AG04450 (cell line): ENCODE data around the gene GPATCH11. TPM values are rescaled to one million over a fixed set of nuclear protein-coding genes. Genes with fewer than 3 reads are reported as not detected.

Experiments
- CTCF ChIA-PET: fragments of 300-600, 350-600 bp; formaldehyde crosslinking; extraction: SDS; loops from one replicate; lab custom pipeline; 2022; ENCODE audit warnings: antibody characterized with exemption, inconsistent platforms; lab: Charles Lee
- POLR2A ChIA-PET: fragments of 350-600 bp; formaldehyde crosslinking; extraction: SDS; loops from one replicate; lab custom pipeline; 2021; ENCODE audit warnings: antibody characterized with exemption, inconsistent platforms; lab: Yijun Ruan, JAX
- DNase-seq: peaks from one replicate; pipeline ENCODE4 v3.0.0-alpha.2; 2011; ENCODE audit warnings: low read depth, low spot score
- H3K27ac ChIP-seq: one replicate; pipeline ENCODE4 v1.5.1; 2012; ENCODE audit warnings: low read depth, low read length, control low read depth
- H3K27me3 ChIP-seq: one replicate; pipeline ENCODE4 v1.6.0; 2012; ENCODE audit warnings: low read length; ENCODE audit not compliant: control insufficient read depth, insufficient read depth
- H3K4me3 ChIP-seq: 2 replicates; pipeline ENCODE4 v1.5.1; 2011; ENCODE audit warnings: mild to moderate bottlenecking, low read depth, low read length, control low read depth
- H3K9me3 ChIP-seq: 2 replicates; pipeline ENCODE4 v1.5.1; 2012; ENCODE audit warnings: low read length; ENCODE audit not compliant: control insufficient read depth, insufficient read depth
- polyA plus RNA-seq: library from polyadenylated mRNA; depleted of rRNA; stranded (reverse); fragments of >200 nt; gene quantifications from 2 replicates; pipeline ENCODE4 v1.2.3, GENCODE V29; 2011
- TF ChIP-seq, protein P1 (sequence below): IDR thresholded peaks from 2 replicates; pipeline ENCODE4 v1.5.1; 2011; ENCODE audit warnings: low read depth, low read length, control low read depth, inconsistent platforms

GPATCH11 gene
- polyA plus RNA-seq, 1 experiment: 7.2 TPM

DNA sequence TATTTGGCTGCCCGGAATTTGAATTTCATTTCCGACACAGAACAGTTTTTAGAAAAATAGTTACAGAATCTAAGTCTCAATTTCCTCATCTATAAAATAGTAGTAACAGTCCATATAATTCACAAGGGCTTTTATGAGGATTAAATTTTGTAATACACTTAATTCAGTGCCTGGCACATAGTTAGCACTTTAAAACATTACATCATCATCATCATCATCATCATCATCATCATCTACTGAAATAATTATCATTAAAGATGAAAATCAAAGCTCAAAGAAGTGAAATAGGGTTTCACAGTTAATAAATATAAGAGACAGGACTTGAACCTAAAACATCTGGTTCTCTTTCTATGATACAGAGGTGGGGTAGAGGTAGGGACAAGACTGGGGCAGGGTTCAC is 13.4 kb upstream of the GPATCH11 start:
- H3K27me3 ChIP-seq: no peaks in the 10 kb centered on the region
- H3K4me3 ChIP-seq: no peak overlapping the region
- CTCF ChIA-PET: no interaction called here
- TF ChIP-seq, protein P1, sequence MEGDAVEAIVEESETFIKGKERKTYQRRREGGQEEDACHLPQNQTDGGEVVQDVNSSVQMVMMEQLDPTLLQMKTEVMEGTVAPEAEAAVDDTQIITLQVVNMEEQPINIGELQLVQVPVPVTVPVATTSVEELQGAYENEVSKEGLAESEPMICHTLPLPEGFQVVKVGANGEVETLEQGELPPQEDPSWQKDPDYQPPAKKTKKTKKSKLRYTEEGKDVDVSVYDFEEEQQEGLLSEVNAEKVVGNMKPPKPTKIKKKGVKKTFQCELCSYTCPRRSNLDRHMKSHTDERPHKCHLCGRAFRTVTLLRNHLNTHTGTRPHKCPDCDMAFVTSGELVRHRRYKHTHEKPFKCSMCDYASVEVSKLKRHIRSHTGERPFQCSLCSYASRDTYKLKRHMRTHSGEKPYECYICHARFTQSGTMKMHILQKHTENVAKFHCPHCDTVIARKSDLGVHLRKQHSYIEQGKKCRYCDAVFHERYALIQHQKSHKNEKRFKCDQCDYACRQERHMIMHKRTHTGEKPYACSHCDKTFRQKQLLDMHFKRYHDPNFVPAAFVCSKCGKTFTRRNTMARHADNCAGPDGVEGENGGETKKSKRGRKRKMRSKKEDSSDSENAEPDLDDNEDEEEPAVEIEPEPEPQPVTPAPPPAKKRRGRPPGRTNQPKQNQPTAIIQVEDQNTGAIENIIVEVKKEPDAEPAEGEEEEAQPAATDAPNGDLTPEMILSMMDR: no peak
- POLR2A ChIA-PET: no interaction called here
- no peak overlapping the region for H3K27ac ChIP-seq
- H3K9me3 ChIP-seq: no peaks in the 10 kb centered on the region
- DNase-seq: no peak

DNA sequence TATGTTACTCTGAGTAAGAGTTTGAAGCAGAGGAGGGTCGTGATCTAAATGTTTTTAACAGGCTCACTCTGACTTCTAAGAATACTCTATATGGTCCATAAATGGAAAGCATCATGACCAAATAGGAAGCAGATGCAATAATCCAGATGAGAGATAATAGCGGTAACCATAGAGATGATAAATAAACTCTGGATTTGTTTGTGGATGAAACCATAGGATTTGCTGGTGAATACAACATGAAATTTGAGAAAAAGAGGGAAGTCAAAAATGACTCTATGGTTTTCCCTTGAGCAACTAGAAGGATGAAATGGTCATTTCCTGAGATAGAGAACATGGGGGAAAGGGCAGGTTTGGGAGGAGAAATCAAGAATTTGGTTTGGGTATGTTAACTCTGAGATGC is 4.1 kb upstream of the GPATCH11 start:
- ChIA-PET CTCF (no interaction called here), POLR2A (no interaction called here)
- Histone ChIP-seq H3K27me3 (no peaks in the 10 kb centered on the region), H3K27ac (no peak overlapping the region), H3K9me3 (no peaks in the 10 kb centered on the region), H3K4me3 (no peak overlapping the region)
- no peak for DNase-seq
- TF ChIP-seq, protein P1: no peak

DNA sequence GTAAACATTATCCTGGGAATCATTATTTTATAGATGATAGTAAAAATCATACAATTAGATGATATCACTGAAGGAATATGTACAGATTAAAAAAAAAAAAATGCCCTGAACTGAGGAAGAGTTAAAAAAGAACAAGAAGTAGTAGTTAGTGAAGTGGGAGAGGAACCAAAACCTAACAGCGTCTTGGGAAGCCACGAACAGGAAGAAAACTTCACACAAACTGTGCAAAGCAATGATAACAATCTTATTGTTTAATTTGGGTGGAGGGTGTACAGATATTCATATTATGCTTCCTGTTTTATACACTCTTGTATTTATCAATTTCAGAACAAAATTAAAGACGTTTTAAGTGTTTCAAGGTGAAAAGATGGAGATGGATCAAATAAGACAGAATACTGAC is 3.6 kb upstream of the GPATCH11 start:
- CTCF ChIA-PET: no interaction called here
- POLR2A ChIA-PET: no interaction called here
- TF ChIP-seq, protein P1: no peak

DNA sequence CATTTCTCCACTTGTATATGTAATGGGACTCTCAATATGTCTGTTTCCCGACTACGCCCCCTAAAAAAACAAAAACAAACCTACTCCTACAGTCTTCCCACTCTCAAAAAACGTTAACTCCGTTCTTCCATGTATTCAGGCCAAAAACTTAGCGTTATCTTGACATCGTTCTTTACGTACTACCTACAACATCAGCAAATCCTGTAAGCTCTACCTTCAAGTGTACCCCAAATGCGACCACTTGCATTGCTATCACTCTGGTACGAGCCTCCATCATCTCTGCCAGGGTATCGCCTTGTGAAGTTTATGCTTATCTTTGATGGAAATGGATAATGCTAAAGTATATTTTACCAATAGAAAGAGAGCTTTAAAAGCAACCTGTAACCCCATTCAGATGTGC is 479 bp downstream of the GPATCH11 start:
- DNase-seq: no peak
- ChIA-PET CTCF (interaction anchor here (0.6 kb wide), 1 partner anchor 168 kb away, joined by 4 read pairs; no protein-coding TSS in a partner anchor), POLR2A (interaction anchor here (0.6 kb wide), 1 partner anchor 84 kb away, joined by 5 read pairs; no protein-coding TSS in a partner anchor)
- Histone ChIP-seq H3K27me3 (no peaks in the 10 kb centered on the region), H3K9me3 (no peaks in the 10 kb centered on the region), H3K27ac (no peak overlapping the region), H3K4me3 (peak overlapping the region; percentile 100)
- TF ChIP-seq, protein P1: no peak

More for the DNA sequence above, 3.6 kb upstream of the GPATCH11 start:
- Histone ChIP-seq H3K9me3 (no peaks in the 10 kb centered on the region), H3K27ac (no peak overlapping the region), H3K27me3 (no peaks in the 10 kb centered on the region), H3K4me3 (no peak overlapping the region)
- no peak for DNase-seq

DNA sequence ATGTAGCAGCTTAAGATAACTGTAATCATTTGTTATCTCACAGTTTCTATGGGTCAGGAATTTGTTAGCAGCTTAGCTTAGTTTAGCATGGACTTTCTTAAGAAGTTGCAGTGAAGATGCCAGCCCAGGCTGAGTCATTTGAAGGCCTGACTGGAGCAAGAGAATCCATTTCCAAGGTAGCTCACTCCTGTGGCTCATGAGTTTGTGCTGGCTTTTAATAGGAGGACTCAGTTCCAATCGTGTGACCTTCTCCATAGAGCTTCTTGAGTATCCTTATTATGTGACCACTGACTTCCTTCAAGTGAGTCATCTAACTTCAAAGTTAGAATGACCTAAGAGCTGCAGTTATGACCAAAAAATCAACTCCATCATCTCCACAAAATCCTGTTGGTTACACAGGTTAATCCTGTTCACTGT is 1.4 kb downstream of the GPATCH11 start:
- H3K9me3 ChIP-seq: no peaks in the 10 kb centered on the region
- CTCF ChIA-PET: interaction anchor here (0.5 kb wide), 1 partner anchor 9 kb away, joined by 3 read pairs; no protein-coding TSS in a partner anchor
- no peaks in the 10 kb centered on the region for H3K27me3 ChIP-seq
- no peak overlapping the region for H3K4me3 ChIP-seq
- POLR2A ChIA-PET: no interaction called here
- no peak overlapping the region for H3K27ac ChIP-seq
- peak; percentile 13 for DNase-seq
- TF ChIP-seq, protein P1: no peak
